ENCODE data around the gene RGL3. TPM values are rescaled to one million over a fixed set of nuclear protein-coding genes. Genes with fewer than 3 reads are reported as not detected.

RGL3 gene
- total and polyA plus RNA-seq, 10 of the 15 experiments (the other 5 are each of a cell fraction or from before 2014, with no cell fraction given), result not detected

- BruUV-seq (replicated peaks), result no TSS peak
- no peak for TF ChIP-seq CREM (IDR thresholded peaks at IDR 0.05; ENCODE audit: low read depth)
- TF ChIP-seq SKIL (IDR thresholded peaks at IDR 0.05; ENCODE audit: low read depth, poor library complexity, severe bottlenecking), result no peak
- TF ChIP-seq GATAD2B (conservative IDR thresholded peaks at IDR 0.05; ENCODE audit: low read depth), result no peak
- no peak for TF ChIP-seq ZNF274 (IDR thresholded peaks at IDR 0.05; ENCODE audit: insufficient read depth, insufficient read length)
- TF ChIP-seq RELA (IDR thresholded peaks at IDR 0.05; ENCODE audit: borderline replicate concordance, partially characterized antibody), result no peak
- TF ChIP-seq STAT3 (IDR thresholded peaks at IDR 0.05; ENCODE audit: low read depth, low read length), result no peak
- no peak for TF ChIP-seq FOS (IDR thresholded peaks at IDR 0.05; ENCODE audit: borderline replicate concordance, extremely low read depth, insufficient read length)
- no peak for TF ChIP-seq BCLAF1 (IDR thresholded peaks at IDR 0.05)
- no peak for TF ChIP-seq JUNB (IDR thresholded peaks at IDR 0.05)
- TF ChIP-seq ASH2L (IDR thresholded peaks at IDR 0.05; ENCODE audit: borderline replicate concordance, low read depth), result no peak
- no peak for TF ChIP-seq FOXK2 (IDR thresholded peaks at IDR 0.05)
- no peak for TF ChIP-seq MLLT1 (IDR thresholded peaks at IDR 0.05)
- TF ChIP-seq USF2 (IDR thresholded peaks at IDR 0.05; ENCODE audit: borderline replicate concordance, low read depth, low read length), result no peak
- no peak for TF ChIP-seq HSF1 (IDR thresholded peaks at IDR 0.05; ENCODE audit: low read depth, low read length)
- TF ChIP-seq EGR1 (IDR thresholded peaks at IDR 0.05; ENCODE audit: borderline replicate concordance in 1 of 2, low read depth in 2 of 2, low read length in 2 of 2), result no peak
Observed at GRCh38 chr19:11397089-11397610, 22.0 kb downstream of the RGL3 start.

More at GRCh38 chr19:11397089-11397610, 22.0 kb downstream of the RGL3 start:
- RAD21 ChIA-PET (ENCODE audit: unreplicated experiment), result interaction anchor here (0.5 kb wide), 1 partner anchor 162 kb away, joined by 4 read pairs; no protein-coding TSS in a partner anchor
- Histone ChIP-seq H3K9ac (ENCODE audit: control insufficient read depth, insufficient read depth, low read length) (no peak overlapping the region), H2AFZ (ENCODE audit: control insufficient read depth, low read depth, low read length) (no peak overlapping the region), H3K27ac (ENCODE audit: control insufficient read depth, insufficient read depth) (no peak overlapping the region), H3K4me2 (ENCODE audit: control insufficient read depth, insufficient read depth) (no peak overlapping the region), H3K4me1 (ENCODE audit: control insufficient read depth, insufficient read depth, low read length) (no peaks in the 10 kb centered on the region), H3K4me3 (no peak overlapping the region), H3K36me3 (ENCODE audit: control insufficient read depth in 2 of 2, insufficient read depth in 2 of 2, low read length in 1 of 2) (no peaks in the 10 kb centered on the region), H3K27me3 (replicated peaks in 1 of 2; ENCODE audit: control insufficient read depth in 2 of 2, insufficient read depth in 2 of 2, low read length in 1 of 2) (no peaks in the 10 kb centered on the region), H3K9me3 (replicated peaks; ENCODE audit: control insufficient read depth, insufficient read depth, low read length) (no peaks in the 10 kb centered on the region), H4K20me1 (ENCODE audit: control insufficient read depth, insufficient read depth) (no peaks in the 10 kb centered on the region), H3K79me2 (ENCODE audit: control insufficient read depth, insufficient read depth, low read length) (no peaks in the 10 kb centered on the region)
- WGBS (ENCODE audit: insufficient coverage, insufficient replicate concordance, low lambda C conversion rate, missing lambda C conversion rate), result 58% methylated on average over 18 of the region's 22 CpGs
- intact Hi-C loops (cut with micrococcal nuclease; ENCODE audit: unreplicated experiment), result no loop called here
- DNase-seq (ENCODE audit: low read depth, low spot score) (no peak), ATAC-seq (no peak), FAIRE-seq (no peak)
- CTCF ChIA-PET, result interaction anchor here (0.7 kb wide), 1 partner anchor 85 kb away, joined by 3 read pairs; no protein-coding TSS in a partner anchor
- SMC1A ChIA-PET (ENCODE audit: uncharacterized antibody, unreplicated experiment), result interaction anchor here (0.6 kb wide), 1 partner anchor 1588 kb away, joined by 3 read pairs; no protein-coding TSS in a partner anchor
- POLR2A ChIA-PET, result no interaction called here
- in situ Hi-C loops (cut with MboI), result no loop called here

Measured in GM12878 (cell line).